Kidney (tissue), 14 donors: Measurements from ENCODE around the gene FGR. TPM values are rescaled to one million over a fixed set of nuclear protein-coding genes. Genes with fewer than 3 reads are reported as not detected.

Experiments used
- DNase-seq, 5 donors: peaks; one replicate each; pipeline ENCODE4 v3.0.0-alpha.2; 2013 to 2020
- FAIRE-seq: peaks from 2 replicates; lab custom pipeline; 2012; peaks lifted over from hg19 to GRCh38; lab: Jason Lieb, UNC
- H3K27ac ChIP-seq, 2 donors: one replicate each; pipeline ENCODE4 v1.7.0; 2013; ENCODE audit warnings: low read depth in 2 of 2, low read length in 2 of 2, inconsistent platforms in 1 of 2
- H3K27me3 ChIP-seq: one replicate; pipeline ENCODE4 v1.7.1; 2013; ENCODE audit warnings: low read length, inconsistent platforms; ENCODE audit not compliant: control insufficient read depth, insufficient read depth
- H3K36me3 ChIP-seq, 3 donors: one replicate each; pipeline versions ENCODE4 v1.7.0 to v1.7.1; 2013; ENCODE audit warnings: low read length in 3 of 3, control low read depth in 1 of 3, inconsistent platforms in 1 of 3; ENCODE audit not compliant: insufficient read depth in 3 of 3, control insufficient read depth in 2 of 3
- H3K4me1 ChIP-seq, 3 donors: one replicate each; pipeline versions ENCODE4 v1.7.0 to v1.7.1; 2013; ENCODE audit warnings: low read length in 3 of 3, inconsistent platforms in 1 of 3, low read depth in 1 of 3; ENCODE audit not compliant: control insufficient read depth in 2 of 3, insufficient read depth in 2 of 3
- H3K4me3 ChIP-seq, 3 donors: one replicate each; pipeline versions ENCODE4 v1.7.0 to v1.8.1; 2013; ENCODE audit warnings: low read length in 3 of 3, control low read depth in 1 of 3, inconsistent platforms in 1 of 3
- H3K9ac ChIP-seq, 3 donors: one replicate each; pipeline versions ENCODE4 v1.7.0 to v1.7.1; 2013; ENCODE audit warnings: low read length in 3 of 3, control low read depth in 1 of 3, inconsistent platforms in 1 of 3
- H3K9me3 ChIP-seq, 3 donors: one replicate each; pipeline versions ENCODE4 v1.7.0 to v1.7.1; 2013; ENCODE audit warnings: low read length in 3 of 3, control low read depth in 1 of 3, inconsistent platforms in 1 of 3; ENCODE audit not compliant: control insufficient read depth in 2 of 3, insufficient read depth in 1 of 3
- CTCF ChIP-seq: IDR thresholded peaks from 3 replicates; pipeline ENCODE4 v1.5.1; 2012; ENCODE audit warnings: mild to moderate bottlenecking, moderate library complexity, borderline replicate concordance; ENCODE audit not compliant: insufficient read depth; ENCODE audit errors: extremely low read depth
- intact Hi-C: fragments of 100-400 bp; cut with DNase I; formaldehyde crosslinking; loops from one replicate; pipeline ENCODE4 v1.11.1; 2022
- polyA plus RNA-seq: library from polyadenylated mRNA; stranded (reverse); fragments of 350-450 nt; fragmentation: Illumina TruSeq; extraction: RNeasy Lipid Tissue Mini Kit (QIAGEN cat#74804); gene quantifications from one replicate; pipeline ENCODE4 v1.2.3, GENCODE V29; 2014; ENCODE audit warnings: low read depth, low replicate concordance; ENCODE audit not compliant: insufficient read depth
- total RNA-seq: library from RNA; stranded (reverse); fragmentation: NEBNext Ultra II Directional; extraction: Animal tissue kit (Norgen Biotek cat#: 25700); gene quantifications from one replicate; pipeline ENCODE4 v1.2.1, GENCODE V29; 2021
- donor health status: control.
- donor health status: control.
- donor health status: control.
- donor health status: control.
- donor health status: control.
- donor health status: DM: yes; HTN: yes; CAD: no.
- donor health status: Normal renal cell carcinoma (clear cell type).

The FGR gene
- total and polyA plus RNA-seq, 2 donors from 2014 or later: 2.5 to 23.3 TPM

GRCh38 chr1:27569088-27569460, 65.9 kb downstream of the FGR start:
- DNase-seq (no peak), FAIRE-seq (no peak)
- H3K4me3 ChIP-seq: no peak overlapping the region
- TF ChIP-seq CTCF: no peak
- H3K4me1 ChIP-seq: peaks cover 14 to 73% (median 56%) of the 10 kb centered on the region in 3 donors
- H3K9me3 ChIP-seq: no peaks in the 10 kb centered on the region
- no peaks in the 10 kb centered on the region for H3K27me3 ChIP-seq
- H3K27ac ChIP-seq: peak overlapping the region; percentile 43 to 86
- intact Hi-C loops: no loop called here
- no peaks in the 10 kb centered on the region for H3K36me3 ChIP-seq
- H3K9ac ChIP-seq: peak overlapping the region in 1 of 3 donors; percentile 55

- H3K4me1 ChIP-seq: peaks cover 12 to 74% (median 58%) of the 10 kb centered on the region in 3 donors
- FAIRE-seq (no peak), DNase-seq (peak; percentile 97 to 99 (median 98))
- no peaks in the 10 kb centered on the region for H3K36me3 ChIP-seq
- H3K27me3 ChIP-seq: no peaks in the 10 kb centered on the region
- peak overlapping the region; percentile 70 to 86 for H3K27ac ChIP-seq
- intact Hi-C loops: no loop called here
- TF ChIP-seq CTCF: peak; percentile 51
- no peaks in the 10 kb centered on the region for H3K9me3 ChIP-seq
- H3K9ac ChIP-seq: peak overlapping the region in 2 of 3 donors; percentile 11 to 61
- peak overlapping the region in 2 of 3 donors; percentile 30 to 41 for H3K4me3 ChIP-seq
Measured at GRCh38 chr1:27568300-27569087, 66.5 kb downstream of the FGR start.

GRCh38 chr1:27567971-27568299, 67.0 kb downstream of the FGR start:
- intact Hi-C loops: no loop called here

More at GRCh38 chr1:27567971-27568299, 67.0 kb downstream of the FGR start:
- no peaks in the 10 kb centered on the region for H3K36me3 ChIP-seq
- no peak for FAIRE-seq
- H3K9me3 ChIP-seq: no peaks in the 10 kb centered on the region
- H3K4me1 ChIP-seq: peaks cover 12 to 74% (median 58%) of the 10 kb centered on the region in 3 donors
- no peaks in the 10 kb centered on the region for H3K27me3 ChIP-seq
- H3K9ac ChIP-seq: peak overlapping the region in 2 of 3 donors; percentile 11 to 61
- peak overlapping the region; percentile 63 to 70 for H3K27ac ChIP-seq
- no peak for TF ChIP-seq CTCF
- peak overlapping the region in 2 of 3 donors; percentile 30 to 41 for H3K4me3 ChIP-seq
- DNase-seq: peak in 1 of 5 donors; percentile 65
